ENCODE data around the gene MXRA7.
A peak's percentile ranks its signal among the peaks of the same experiment; 100 is the strongest.

Gene MXRA7, protein sequence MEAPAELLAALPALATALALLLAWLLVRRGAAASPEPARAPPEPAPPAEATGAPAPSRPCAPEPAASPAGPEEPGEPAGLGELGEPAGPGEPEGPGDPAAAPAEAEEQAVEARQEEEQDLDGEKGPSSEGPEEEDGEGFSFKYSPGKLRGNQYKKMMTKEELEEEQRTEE

DNA sequence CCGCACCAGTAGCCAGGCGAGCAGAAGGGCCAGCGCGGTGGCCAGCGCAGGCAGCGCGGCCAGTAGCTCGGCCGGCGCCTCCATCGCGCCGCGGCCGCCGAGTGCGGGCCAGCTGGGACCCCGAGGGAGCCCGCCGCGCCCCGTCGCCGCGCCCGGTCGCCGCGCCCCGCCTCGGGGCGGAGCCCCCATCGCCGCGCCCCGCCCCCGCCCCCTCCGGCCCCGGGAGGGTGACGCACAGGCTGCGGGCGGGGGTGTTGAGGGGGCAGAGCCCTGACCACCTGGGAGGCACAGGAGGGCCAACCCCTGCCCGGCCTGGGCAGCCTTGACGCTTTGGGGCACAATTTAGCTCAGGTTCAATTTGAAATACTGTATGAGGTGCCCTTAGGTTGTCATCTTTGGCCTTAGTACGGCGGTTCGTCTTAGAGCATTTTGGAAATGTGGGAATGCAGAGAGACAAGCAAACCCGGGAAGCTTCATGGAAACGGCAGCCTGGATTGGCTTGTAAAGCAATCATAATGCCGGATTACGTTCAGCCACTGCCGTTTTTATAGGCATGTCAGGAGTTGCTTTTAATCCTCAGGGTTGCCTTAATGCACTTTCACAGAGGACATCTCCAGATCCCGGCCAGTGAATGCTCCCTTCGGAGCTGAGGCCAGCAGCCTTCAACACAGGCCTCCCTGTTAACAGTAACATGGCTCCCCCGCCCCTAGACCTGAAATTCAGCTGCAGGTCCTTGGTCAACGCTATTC lies at the start of gene MXRA7:
TSS of gene MXRA7 (minus strand) at position 103 of the 749 bp plus-strand sequence. CDS start at position 84, 19 bp downstream.
- ChIA-PET POLR2A (ENCODE audit: low non-redundant PET) (no interaction called here), CTCF (interaction anchor here (0.5 to 0.6 kb wide), 2 partner anchors 124 to 501 kb away, joined by 5 read pairs; no protein-coding TSS in a partner anchor)
- H3K27ac ChIP-seq = peak within 1 kb of the TSS; percentile 87
- DNase-seq (ENCODE audit: low spot score) = peak; percentile 71
- TF ChIP-seq CTCF (conservative IDR thresholded peaks at IDR 0.05; ENCODE audit: low read depth) = no peak

GRCh38 chr17:76758570-76758969 lies 47.8 kb upstream of the MXRA7 start:
- POLR2A ChIA-PET (ENCODE audit: low non-redundant PET) = no interaction called here

GRCh38 chr17:76757256-76757655 lies 46.5 kb upstream of the MXRA7 start:
- ChIA-PET CTCF (no interaction called here), POLR2A (ENCODE audit: low non-redundant PET) (no interaction called here)
- H3K27ac ChIP-seq = no peak overlapping the region
- no peak for TF ChIP-seq CTCF (conservative IDR thresholded peaks at IDR 0.05; ENCODE audit: low read depth)
- DNase-seq (ENCODE audit: low spot score) = no peak

More at GRCh38 chr17:76758570-76758969, 47.8 kb upstream of the MXRA7 start:
- TF ChIP-seq CTCF (conservative IDR thresholded peaks at IDR 0.05; ENCODE audit: low read depth) = no peak
- no peak for DNase-seq (ENCODE audit: low spot score)
- no peak overlapping the region for H3K27ac ChIP-seq
- CTCF ChIA-PET = interaction anchor here (0.7 kb wide), 2 partner anchors 22 to 216 kb away, joined by 3 to 4 read pairs; no protein-coding TSS in a partner anchor

DNA sequence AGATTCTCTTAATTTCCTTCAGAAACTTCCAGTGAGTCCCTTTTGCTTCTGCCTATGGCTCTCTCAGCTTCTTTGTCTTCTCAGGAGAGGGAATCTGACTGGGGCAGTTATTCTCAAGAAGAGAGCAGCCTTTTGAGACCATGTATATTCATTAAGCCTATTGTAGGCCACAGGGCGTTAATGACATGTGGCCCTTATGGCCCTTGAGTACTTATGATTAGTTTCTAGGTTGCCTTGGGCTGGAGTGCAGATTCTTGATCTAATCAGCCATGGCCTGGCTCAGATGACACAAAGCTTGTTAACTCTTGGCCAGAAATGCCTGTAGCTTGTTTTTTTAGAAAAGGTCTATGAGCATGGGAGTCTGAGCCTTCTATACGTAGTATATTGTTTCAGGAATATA lies 44.5 kb upstream of the MXRA7 start:
- ChIA-PET POLR2A (ENCODE audit: low non-redundant PET) (no interaction called here), CTCF (no interaction called here)
- no peak overlapping the region for H3K27ac ChIP-seq
- DNase-seq (ENCODE audit: low spot score) = no peak
- TF ChIP-seq CTCF (conservative IDR thresholded peaks at IDR 0.05; ENCODE audit: low read depth) = no peak

DNA sequence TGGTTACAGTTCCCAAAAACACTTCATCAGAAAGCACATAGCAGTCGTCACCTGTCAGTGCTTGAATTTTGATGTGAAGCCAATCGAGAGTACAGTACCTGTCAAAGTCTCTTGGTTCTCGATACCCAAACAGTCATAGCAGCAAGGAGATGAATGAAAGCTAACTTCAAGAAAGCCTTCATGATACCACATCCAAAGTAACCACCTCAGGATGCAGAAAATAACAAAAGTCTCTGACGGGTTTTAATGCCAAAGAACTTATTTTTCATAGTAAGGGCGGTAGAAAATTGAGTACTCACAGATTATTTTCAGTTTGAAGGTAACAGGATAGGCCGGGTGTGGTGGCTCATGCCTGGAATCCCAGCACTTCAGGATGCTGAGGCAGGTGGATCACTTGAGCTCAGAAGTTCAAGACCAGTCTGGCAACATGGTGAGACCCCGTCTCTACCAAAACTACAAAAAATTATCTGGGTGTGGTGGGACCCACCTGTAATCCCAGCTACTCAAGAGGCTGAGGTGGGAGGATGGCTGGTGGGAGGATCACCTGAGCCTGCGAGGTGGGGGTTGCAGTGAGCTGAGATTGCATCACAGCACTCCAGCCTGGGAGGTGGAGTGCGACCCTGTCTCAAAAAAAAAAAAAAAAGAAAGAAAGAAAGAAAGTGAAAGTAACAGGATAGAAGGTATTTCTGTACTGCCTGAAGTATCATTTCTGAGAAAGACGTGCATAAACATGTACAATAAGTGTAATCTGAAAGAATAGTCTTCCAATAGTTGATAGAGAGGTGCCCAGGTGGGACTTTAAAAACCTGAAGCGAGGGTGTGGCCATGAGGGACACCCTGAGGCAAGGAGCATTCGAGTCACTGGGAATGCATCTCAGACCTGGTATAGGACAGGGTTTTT lies 42.5 kb upstream of the MXRA7 start:
- TF ChIP-seq CTCF (conservative IDR thresholded peaks at IDR 0.05; ENCODE audit: low read depth) = no peak
- H3K27ac ChIP-seq = peak overlapping the region; percentile 56
- CTCF ChIA-PET = interaction anchor here (0.6 kb wide), 2 partner anchors 10 to 368 kb away, joined by 3 to 4 read pairs; no protein-coding TSS in a partner anchor
- POLR2A ChIA-PET (ENCODE audit: low non-redundant PET) = no interaction called here
- DNase-seq (ENCODE audit: low spot score) = no peak

DNA sequence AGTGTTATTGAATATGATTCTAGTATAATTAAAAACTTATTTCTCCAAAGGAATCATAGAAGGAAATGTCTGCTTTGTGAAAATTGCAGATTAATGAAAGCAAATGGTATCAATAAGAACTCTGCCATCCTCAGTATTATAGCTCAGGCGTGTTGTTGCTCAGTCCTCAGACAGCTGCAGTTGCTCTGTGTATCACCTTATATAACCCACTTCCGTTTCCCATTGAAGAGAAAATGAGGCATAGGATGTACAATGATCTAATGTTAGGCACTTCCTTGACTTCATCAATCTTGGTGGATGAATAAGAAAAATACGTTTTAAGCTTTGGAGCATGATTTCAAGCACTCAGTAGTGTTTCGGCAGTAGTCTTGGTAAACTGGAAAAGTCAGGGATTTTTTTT lies 41.2 kb upstream of the MXRA7 start:
- DNase-seq (ENCODE audit: low spot score) = no peak
- no peak for TF ChIP-seq CTCF (conservative IDR thresholded peaks at IDR 0.05; ENCODE audit: low read depth)
- ChIA-PET CTCF (no interaction called here), POLR2A (ENCODE audit: low non-redundant PET) (no interaction called here)
- H3K27ac ChIP-seq = no peak overlapping the region
